GM15510 (cell line): ENCODE measurements around the gene FCHO2.

Experiments
- POLR2A ChIP-seq: IDR thresholded peaks from 3 replicates; pipeline ENCODE4 v1.6.1; 2011; ENCODE audit warnings: borderline replicate concordance; ENCODE audit not compliant: insufficient read length; ENCODE audit errors: extremely low read depth

The FCHO2 gene

GRCh38 chr5:73135429-73136054, 179.7 kb downstream of the FCHO2 start:
- TF ChIP-seq POLR2A: no peak

- TF ChIP-seq POLR2A: no peak
Observed at GRCh38 chr5:73136055-73136562, 180.3 kb downstream of the FCHO2 start.

- no peak for TF ChIP-seq POLR2A
Observed at GRCh38 chr5:73137563-73138530, 182.0 kb downstream of the FCHO2 start.

GRCh38 chr5:73139485-73139884, 183.6 kb downstream of the FCHO2 start:
- TF ChIP-seq POLR2A: no peak
